PC-3 (cell line): Measurements from ENCODE around the gene PDLIM5.

ENCODE experiments used
- EZH2 ChIP-seq: fragments of 300-600 bp; sonication (generic); IDR thresholded peaks from one replicate; pipeline ENCODE4 v1.6.1; 2017; ENCODE audit warnings: antibody characterized with exemption, mild to moderate bottlenecking, low read length; ENCODE audit not compliant: unreplicated experiment
- TF ChIP-seq, protein P1 (sequence below): fragments of 300-600 bp; sonication (generic); conservative IDR thresholded peaks from 2 replicates; pipeline ENCODE4 v1.5.1; 2017; ENCODE audit warnings: antibody characterized with exemption, low read depth, mild to moderate bottlenecking, low read length

DNA sequence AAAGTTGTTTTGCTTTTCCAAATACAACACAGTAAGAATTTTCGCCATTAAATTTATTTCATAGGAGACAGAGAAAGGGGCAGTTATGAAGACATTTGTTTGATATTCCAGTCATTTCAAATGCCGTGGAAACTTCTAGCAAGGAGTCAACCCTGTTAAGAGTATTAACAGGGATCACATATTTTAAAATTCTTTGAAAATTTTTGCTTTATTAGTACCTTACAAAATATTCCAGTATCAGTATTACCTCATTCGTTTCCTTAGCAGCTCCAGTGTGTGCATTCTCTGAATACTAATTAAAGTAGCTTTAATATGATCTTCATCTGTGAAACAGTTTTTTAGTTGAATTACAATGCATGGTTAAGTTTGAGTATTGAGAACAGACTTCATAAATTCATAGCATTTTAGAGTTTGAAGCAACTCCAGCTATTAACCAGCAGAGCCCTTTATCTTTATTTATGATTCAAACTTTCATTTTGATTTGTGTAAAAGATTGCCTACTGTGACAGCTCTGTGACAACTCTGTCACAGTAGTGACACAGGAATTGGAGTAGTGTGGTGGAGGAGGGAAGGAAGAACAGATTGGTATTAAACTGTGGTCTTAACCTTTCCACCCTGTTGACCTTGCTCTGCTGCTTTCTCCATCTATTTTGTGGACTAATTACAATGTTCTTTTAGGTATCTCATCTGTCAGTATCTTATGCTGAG lies 86.3 kb downstream of the PDLIM5 start:
- TF ChIP-seq, protein P1, sequence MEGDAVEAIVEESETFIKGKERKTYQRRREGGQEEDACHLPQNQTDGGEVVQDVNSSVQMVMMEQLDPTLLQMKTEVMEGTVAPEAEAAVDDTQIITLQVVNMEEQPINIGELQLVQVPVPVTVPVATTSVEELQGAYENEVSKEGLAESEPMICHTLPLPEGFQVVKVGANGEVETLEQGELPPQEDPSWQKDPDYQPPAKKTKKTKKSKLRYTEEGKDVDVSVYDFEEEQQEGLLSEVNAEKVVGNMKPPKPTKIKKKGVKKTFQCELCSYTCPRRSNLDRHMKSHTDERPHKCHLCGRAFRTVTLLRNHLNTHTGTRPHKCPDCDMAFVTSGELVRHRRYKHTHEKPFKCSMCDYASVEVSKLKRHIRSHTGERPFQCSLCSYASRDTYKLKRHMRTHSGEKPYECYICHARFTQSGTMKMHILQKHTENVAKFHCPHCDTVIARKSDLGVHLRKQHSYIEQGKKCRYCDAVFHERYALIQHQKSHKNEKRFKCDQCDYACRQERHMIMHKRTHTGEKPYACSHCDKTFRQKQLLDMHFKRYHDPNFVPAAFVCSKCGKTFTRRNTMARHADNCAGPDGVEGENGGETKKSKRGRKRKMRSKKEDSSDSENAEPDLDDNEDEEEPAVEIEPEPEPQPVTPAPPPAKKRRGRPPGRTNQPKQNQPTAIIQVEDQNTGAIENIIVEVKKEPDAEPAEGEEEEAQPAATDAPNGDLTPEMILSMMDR = no peak
- TF ChIP-seq EZH2 = no peak
